Urothelium cell line (cell line): ENCODE results near the gene SGPP2.

Experiments used
- DNase-seq: peaks from one replicate; pipeline ENCODE4 v3.0.0; 2011; ENCODE audit warnings: low spot score, mixed read lengths
- FAIRE-seq: peaks from 2 replicates; lab custom pipeline; 2011; peaks lifted over from hg19 to GRCh38; lab: Jason Lieb, UNC

The SGPP2 gene

GRCh38 chr2:222518570-222519381 lies 94.4 kb downstream of the SGPP2 start:
- peak; percentile 35 for DNase-seq
- no peak for FAIRE-seq

- DNase-seq (no peak), FAIRE-seq (no peak)
Measured at GRCh38 chr2:222521099-222521498, 96.8 kb downstream of the SGPP2 start.

- no peak for FAIRE-seq
- no peak for DNase-seq
Measured at GRCh38 chr2:222522082-222522481, 97.7 kb downstream of the SGPP2 start.

GRCh38 chr2:222523783-222524544 lies 99.6 kb downstream of the SGPP2 start:
- DNase-seq (no peak), FAIRE-seq (no peak)

GRCh38 chr2:222525811-222526210 lies 101.5 kb downstream of the SGPP2 start:
- FAIRE-seq (no peak), DNase-seq (no peak)

GRCh38 chr2:222526480-222527277 lies 102.3 kb downstream of the SGPP2 start:
- no peak for FAIRE-seq

GRCh38 chr2:222532315-222532714 lies 108.0 kb downstream of the SGPP2 start:
- no peak for DNase-seq
- no peak for FAIRE-seq

More at GRCh38 chr2:222526480-222527277, 102.3 kb downstream of the SGPP2 start:
- no peak for DNase-seq

- FAIRE-seq, result no peak
Measured at GRCh38 chr2:222535477-222535876, 111.1 kb downstream of the SGPP2 start.

GRCh38 chr2:222538535-222538934 lies 114.2 kb downstream of the SGPP2 start:
- DNase-seq, result no peak
- FAIRE-seq, result no peak

More at GRCh38 chr2:222535477-222535876, 111.1 kb downstream of the SGPP2 start:
- DNase-seq, result no peak

- FAIRE-seq (no peak), DNase-seq (no peak)
Measured at GRCh38 chr2:222544661-222545060, 120.3 kb downstream of the SGPP2 start.

- no peak for FAIRE-seq
- no peak for DNase-seq
Measured at GRCh38 chr2:222545823-222546795, 121.8 kb downstream of the SGPP2 start.

GRCh38 chr2:222547083-222547482 lies 122.7 kb downstream of the SGPP2 start:
- DNase-seq (no peak), FAIRE-seq (no peak)

GRCh38 chr2:222548992-222549391 lies 124.6 kb downstream of the SGPP2 start:
- DNase-seq (no peak), FAIRE-seq (no peak)

- FAIRE-seq (no peak), DNase-seq (no peak)
Measured at GRCh38 chr2:222554517-222554916, 130.2 kb downstream of the SGPP2 start.

GRCh38 chr2:222561151-222561550 lies 136.8 kb downstream of the SGPP2 start:
- DNase-seq, result no peak
- no peak for FAIRE-seq

- FAIRE-seq (peak; percentile 66), DNase-seq (peak; percentile 60)
Measured at GRCh38 chr2:222561817-222562645, 137.7 kb downstream of the SGPP2 start.

- DNase-seq (no peak), FAIRE-seq (no peak)
Measured at GRCh38 chr2:222563106-222563718, 138.9 kb downstream of the SGPP2 start.

- DNase-seq (no peak), FAIRE-seq (no peak)
Measured at GRCh38 chr2:222563936-222564335, 139.6 kb downstream of the SGPP2 start.

GRCh38 chr2:222566229-222566628 lies 141.9 kb downstream of the SGPP2 start:
- FAIRE-seq (no peak), DNase-seq (no peak)
